Neutrophil (primary cell): Measurements from ENCODE around the gene RGPD8.

Source experiments
- H3K27ac ChIP-seq: fragments of 200-600 bp; sonication (generic); 2 replicates; pipeline ENCODE4 v1.5.1; 2016; ENCODE audit warnings: mild to moderate bottlenecking, moderate library complexity
- H3K27me3 ChIP-seq: fragments of 200-600 bp; sonication (generic); 2 replicates; pipeline ENCODE4 v1.6.0; 2016; ENCODE audit warnings: mild to moderate bottlenecking
- H3K36me3 ChIP-seq: fragments of 200-600 bp; sonication (generic); 2 replicates; pipeline ENCODE4 v1.5.1; 2017
- H3K4me1 ChIP-seq, 2 experiments: fragments of 200-600 bp in 1 of 2; sonication (generic) in 1 of 2; 1 replicate in 1 of 2; 2 replicates in 1 of 2; pipeline versions ENCODE4 v1.5.1 to v1.6.1; 2013 to 2016; ENCODE audit warnings: low read depth in 1 of 2, low read length in 1 of 2, mild to moderate bottlenecking in 1 of 2, moderate library complexity in 1 of 2; ENCODE audit not compliant: control insufficient read depth in 1 of 2, insufficient read depth in 1 of 2
- H3K4me3 ChIP-seq, 2 experiments: fragments of 200-600 bp in 1 of 2; sonication (generic) in 1 of 2; 1 replicate in 1 of 2; 2 replicates in 1 of 2; pipeline ENCODE4 v1.5.1; 2013 to 2016; ENCODE audit warnings: low read depth in 1 of 2, low read length in 1 of 2, mild to moderate bottlenecking in 1 of 2, moderate library complexity in 1 of 2
- H3K9me3 ChIP-seq: fragments of 200-600 bp; sonication (generic); 2 replicates; pipeline ENCODE4 v1.5.1; 2016
- CTCF ChIP-seq: fragments of 200-600 bp; sonication (generic); IDR thresholded peaks from 2 replicates; pipeline ENCODE4 v1.5.1; 2016; ENCODE audit warnings: antibody characterized with exemption

Gene RGPD8

GRCh38 chr2:112321375-112322320 lies 111.8 kb downstream of the RGPD8 start:
- H3K27me3 ChIP-seq, result no peaks in the 10 kb centered on the region
- H3K9me3 ChIP-seq, result no peaks in the 10 kb centered on the region
- no peak overlapping the region for H3K27ac ChIP-seq
- H3K4me1 ChIP-seq, result no peaks in the 10 kb centered on the region
- H3K36me3 ChIP-seq, result peaks cover 42% of the 10 kb centered on the region
- no peak overlapping the region for H3K4me3 ChIP-seq
- TF ChIP-seq CTCF, result no peak
